HG03457 (cell line): ENCODE results near the gene FAM53B.
A peak's percentile ranks its signal among the peaks of the same experiment; 100 is the strongest.

ENCODE experiments used
- ATAC-seq: cut with Tn5 transposase; IDR thresholded peaks from one replicate; pipeline ENCODE4 v1.9.1; 2021; ENCODE audit warnings: moderate number of reproducible peaks; ENCODE audit not compliant: unreplicated experiment

FAM53B gene

DNA sequence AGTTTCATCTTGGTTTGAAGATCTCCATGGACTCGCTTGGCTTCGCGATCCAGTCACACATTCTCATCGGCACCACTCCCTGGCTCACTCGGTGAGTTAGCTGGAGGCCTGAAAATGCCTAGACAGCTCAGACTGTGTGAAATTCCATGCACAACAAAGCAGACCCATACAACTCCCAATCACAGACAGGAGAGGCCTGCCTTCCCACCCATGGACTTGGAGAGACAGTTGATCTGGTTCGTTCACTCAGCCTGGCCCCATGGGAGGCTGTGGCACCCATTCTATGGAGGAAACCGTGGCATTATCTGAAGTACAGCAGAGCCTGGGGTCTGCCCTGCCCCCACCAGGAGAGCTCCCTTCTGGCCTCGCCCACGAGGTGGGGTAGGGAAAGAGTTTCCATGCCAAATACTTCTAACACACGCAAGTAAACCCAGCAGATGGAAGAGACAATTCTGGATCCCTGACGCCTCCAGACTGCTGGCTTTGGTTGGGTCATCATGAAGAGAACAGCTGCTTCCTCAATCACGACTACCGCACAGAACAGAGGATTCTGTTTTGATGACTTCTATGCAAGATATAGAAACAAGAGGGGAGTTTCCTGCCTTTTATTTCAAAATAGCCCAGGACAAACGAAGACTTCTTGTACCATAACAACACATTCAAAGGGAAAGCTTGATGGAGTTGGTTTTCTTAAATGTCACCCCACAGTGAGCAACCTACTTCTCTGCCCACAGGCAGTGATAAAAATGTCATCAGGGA, 15.9 kb downstream of the FAM53B start:
- ATAC-seq = no peak

- no peak for ATAC-seq
Observed at GRCh38 chr10:124727361-124727960, 16.7 kb downstream of the FAM53B start.

DNA sequence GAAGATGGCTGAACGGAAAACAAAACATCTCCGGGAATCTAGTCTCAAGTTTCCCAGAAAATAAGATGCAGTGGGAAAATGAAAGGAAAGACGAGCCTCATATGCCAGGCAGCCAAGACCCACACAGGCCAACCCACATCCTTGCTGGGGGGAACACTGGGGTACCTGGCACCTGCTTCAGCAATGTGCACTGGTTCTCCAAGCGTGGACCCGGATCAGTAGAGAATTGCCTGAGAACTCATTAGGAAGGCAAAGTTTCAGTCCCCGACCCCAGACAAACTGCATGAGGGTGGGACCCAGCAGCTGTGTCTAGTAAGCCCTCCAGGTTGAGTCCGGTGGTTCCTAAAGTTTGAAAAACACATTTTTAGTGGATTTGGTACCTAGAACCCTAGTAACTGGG, 18.4 kb downstream of the FAM53B start:
- ATAC-seq = no peak

DNA sequence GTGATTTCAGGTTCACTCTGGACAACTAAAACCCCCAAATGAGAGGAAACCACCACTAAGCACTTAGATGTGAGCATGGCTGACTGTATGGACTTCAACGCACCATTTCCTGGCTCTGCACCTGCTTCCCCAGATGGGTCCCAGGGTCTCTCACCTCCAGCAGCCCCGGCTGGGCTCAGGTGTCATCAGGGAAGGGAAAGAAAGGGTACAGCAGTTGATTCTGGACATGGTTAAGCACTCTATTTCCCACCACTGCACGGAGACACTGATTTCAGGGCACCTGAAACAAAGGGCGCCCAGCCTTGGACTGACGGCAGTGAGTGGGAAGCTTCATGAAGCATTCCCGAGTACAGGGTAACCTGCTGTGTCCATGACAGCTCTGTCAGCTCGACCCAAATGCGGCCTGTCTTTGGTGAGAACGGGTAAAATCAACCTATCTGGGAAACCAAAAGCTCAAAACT, 19.0 kb downstream of the FAM53B start:
- no peak for ATAC-seq

GRCh38 chr10:124724279-124725027, 19.7 kb downstream of the FAM53B start:
- ATAC-seq = no peak

DNA sequence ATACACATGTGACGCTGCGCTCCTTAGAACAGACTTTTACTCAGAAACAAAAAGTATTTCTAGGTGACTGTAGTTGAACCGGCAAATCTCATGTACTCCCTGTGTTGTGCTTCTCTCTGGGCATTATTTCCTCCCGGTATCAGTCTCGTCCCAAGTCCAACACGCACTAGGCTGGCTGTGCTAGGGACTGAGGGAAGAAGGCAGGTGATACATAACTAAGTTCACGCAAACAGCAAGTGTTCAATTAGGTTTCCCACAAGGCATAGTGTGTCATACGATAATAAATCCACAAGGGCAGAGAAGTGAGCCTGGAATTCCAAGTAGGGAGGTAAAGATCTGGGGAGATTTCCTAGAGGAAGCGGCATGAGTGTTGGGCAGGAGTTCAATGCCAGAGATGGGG, 20.4 kb downstream of the FAM53B start:
- ATAC-seq = no peak

DNA sequence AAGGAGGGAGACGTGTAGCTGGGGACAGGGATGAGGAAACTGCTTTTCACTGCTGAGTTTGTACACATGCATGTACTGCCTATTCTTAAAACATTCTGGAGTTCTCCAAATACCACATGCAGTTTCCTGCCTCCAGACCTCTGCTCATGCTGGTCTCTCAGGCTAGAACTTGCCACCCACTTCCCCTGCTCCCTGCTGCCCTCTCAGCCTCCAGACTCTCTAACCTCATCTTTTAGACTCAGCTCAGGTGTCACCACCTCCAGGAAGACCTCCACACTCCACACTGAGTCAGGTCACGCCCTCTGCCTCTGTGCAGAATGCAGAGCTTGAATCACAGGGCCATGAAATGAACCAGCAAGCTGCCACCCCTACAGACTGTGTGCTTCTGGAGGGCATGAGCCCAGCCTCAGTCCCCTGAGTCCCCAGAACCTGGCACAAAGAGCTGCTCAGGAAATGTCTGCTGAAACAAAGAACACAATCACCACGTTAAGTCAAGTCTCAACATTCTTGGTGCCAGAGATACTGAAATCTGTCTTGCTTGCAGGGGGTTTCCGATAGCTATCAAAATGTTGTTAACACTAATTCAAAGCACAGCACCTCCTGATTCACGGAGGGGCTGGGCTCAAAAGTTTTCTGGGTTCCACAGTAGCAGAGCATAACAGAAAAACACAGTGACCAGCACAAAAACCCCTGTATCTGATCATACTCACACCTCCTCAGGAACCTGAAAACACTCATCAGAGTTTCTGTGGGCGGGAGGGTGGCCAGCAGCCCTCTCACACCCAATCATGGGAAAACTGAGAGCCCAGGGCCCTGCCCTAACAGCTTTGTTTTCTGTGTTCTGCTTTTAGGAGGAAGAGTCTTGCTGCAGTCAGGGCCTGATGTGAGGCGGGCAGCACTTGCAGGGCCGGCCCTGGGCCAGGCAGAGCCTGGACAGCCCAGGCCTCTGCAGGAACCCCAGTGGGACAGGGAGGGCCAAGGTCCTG, 21.1 kb downstream of the FAM53B start:
- ATAC-seq = peak; percentile 52

- ATAC-seq = no peak
Observed at GRCh38 chr10:124721330-124722045, 22.7 kb downstream of the FAM53B start.

DNA sequence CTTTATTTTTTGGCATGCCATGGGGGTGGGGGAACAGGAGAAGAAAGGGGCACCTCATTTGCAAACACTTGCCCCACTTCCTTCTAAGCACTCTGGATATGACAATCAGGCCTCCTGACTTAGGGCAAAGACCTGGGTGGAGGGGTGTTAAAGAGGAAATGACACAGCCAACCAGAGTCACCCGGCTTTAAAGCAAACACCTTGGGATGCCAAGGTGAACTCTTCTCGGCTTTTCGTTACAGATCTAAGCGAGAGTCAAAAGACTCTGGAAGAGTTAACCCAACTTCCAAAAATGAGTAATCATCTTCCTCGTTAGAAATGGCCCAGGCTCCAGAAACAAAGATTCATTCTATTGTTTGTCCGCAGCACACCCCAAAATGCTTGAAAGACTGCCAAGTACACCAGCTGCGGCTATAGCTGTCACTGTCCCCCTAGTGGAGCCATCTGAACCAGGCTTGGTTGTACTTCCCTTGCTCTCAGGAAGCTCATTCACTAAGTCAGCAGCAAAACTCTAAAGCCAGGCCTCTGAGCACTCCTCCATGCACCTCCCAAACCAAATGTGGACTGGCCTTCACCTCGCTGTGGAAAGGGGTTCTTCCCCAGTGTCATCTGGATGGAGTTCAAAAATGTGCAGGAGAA, 24.8 kb downstream of the FAM53B start:
- peak; percentile 31 for ATAC-seq

DNA sequence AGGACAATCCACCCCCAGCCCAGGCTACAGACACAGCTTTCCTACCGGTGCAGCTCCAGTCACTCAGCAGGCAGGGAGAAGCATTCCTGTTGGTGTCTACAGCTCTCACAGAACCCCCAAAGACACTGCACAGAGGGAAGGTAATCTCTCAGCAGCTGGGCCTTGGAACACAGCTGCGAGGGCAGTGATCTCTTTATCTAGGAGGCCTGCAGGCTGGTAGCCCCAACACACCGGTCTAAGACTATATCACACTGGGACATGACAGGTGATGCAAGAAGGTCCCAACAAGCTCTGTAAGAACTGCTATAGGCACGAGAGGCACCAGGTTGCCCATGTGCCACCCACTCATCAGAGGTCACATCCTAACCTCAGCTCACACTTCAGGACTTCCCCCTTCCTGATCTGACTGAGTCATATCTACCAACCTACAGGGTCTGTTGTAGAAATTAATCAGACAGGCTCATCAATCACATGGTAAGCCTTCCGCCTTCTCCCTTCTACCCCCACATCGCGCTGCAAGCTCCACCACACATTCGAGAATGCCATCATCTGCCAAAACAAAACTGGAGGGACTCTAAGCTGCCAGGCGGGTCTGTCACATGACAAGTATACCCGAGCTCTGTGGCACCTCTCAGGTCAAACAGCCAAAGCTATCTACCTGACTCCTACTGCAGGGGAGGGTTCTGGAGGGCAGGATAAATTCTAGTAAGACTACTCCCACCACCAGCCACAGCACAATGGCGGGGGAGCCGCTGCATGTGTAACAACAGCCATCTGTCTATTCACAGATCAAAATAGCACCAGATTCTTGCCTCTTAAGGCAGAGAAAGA, 26.1 kb downstream of the FAM53B start:
- peak; percentile 60 for ATAC-seq

- no peak for ATAC-seq
Observed at GRCh38 chr10:124717041-124717757, 27.0 kb downstream of the FAM53B start.

GRCh38 chr10:124716369-124716768, 27.8 kb downstream of the FAM53B start:
- ATAC-seq = no peak

- no peak for ATAC-seq
Observed at GRCh38 chr10:124715439-124715838, 28.7 kb downstream of the FAM53B start.

- ATAC-seq = no peak
Observed at GRCh38 chr10:124713679-124714255, 30.4 kb downstream of the FAM53B start.

- ATAC-seq = no peak
Observed at GRCh38 chr10:124712704-124713407, 31.3 kb downstream of the FAM53B start.

GRCh38 chr10:124711145-124711544, 33.0 kb downstream of the FAM53B start:
- no peak for ATAC-seq

- no peak for ATAC-seq
Observed at GRCh38 chr10:124710266-124710881, 33.8 kb downstream of the FAM53B start.
